OCI-LY1 (cell line): Measurements from ENCODE around the gene TMEM72.

Source experiments
- EZH2 ChIP-seq: fragments of 200-600 bp; sonication (generic), shearing (Covaris generic); IDR thresholded peaks from 2 replicates; pipeline ENCODE4 v1.8.0; 2017; ENCODE audit warnings: borderline replicate concordance, mixed run types, mild to moderate bottlenecking, antibody characterized with exemption, low read length, moderate library complexity, mixed read lengths
- TF ChIP-seq, protein P1 (sequence below): fragments of 200-600 bp; sonication (generic), shearing (Covaris generic); IDR thresholded peaks from 2 replicates; pipeline ENCODE4 v1.5.1; 2017; ENCODE audit warnings: mild to moderate bottlenecking, antibody characterized with exemption, low read length, moderate library complexity, mixed read lengths

GRCh38 chr10:44947371-44948152 lies 36.4 kb downstream of the TMEM72 start:
- TF ChIP-seq, protein P1, sequence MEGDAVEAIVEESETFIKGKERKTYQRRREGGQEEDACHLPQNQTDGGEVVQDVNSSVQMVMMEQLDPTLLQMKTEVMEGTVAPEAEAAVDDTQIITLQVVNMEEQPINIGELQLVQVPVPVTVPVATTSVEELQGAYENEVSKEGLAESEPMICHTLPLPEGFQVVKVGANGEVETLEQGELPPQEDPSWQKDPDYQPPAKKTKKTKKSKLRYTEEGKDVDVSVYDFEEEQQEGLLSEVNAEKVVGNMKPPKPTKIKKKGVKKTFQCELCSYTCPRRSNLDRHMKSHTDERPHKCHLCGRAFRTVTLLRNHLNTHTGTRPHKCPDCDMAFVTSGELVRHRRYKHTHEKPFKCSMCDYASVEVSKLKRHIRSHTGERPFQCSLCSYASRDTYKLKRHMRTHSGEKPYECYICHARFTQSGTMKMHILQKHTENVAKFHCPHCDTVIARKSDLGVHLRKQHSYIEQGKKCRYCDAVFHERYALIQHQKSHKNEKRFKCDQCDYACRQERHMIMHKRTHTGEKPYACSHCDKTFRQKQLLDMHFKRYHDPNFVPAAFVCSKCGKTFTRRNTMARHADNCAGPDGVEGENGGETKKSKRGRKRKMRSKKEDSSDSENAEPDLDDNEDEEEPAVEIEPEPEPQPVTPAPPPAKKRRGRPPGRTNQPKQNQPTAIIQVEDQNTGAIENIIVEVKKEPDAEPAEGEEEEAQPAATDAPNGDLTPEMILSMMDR, result no peak
- TF ChIP-seq EZH2, result no peak
